Central memory CD4-positive, alpha-beta T cell (primary cell): Measurements from ENCODE around the gene VSX1.

Source experiments
- DNase-seq: peaks from one replicate; pipeline ENCODE4 v3.0.0; 2022

Gene VSX1

DNA sequence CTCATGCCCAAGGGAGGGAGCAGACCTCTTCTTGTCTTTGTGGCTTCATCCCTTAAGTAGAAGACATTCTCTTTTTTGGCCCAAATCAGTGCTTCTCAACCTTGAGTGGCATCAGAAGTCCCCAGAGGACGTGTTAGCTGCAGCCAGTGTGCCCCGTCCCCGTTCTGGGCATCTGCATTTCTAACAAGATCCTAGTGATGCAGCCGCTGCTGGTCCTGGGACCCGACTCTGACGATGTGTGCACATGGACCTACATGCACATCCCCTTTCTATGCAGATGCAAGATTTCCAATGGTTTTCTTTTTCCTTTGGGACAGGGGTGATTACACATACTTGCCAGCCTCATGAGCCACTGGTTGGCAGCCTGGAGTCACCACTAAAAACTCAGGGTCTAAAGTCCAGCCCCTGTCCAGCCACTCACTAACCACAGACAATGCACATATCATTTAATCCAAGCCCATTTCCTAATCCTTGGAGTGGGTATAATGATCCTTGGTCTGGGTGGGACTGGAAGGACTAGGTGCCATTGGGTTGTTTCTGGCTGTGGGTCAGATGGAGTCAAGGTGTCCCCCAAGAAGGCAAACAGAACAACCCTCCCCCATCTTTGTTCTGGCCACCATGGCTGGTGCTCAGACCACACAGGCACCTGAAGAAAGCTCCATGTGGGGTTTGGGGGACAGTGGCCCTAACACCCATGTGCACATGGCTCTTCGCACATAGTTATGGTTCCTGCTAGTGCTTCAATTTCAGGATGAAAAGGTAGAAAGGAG lies 30.4 kb downstream of the VSX1 start:
- no peak for DNase-seq

DNA sequence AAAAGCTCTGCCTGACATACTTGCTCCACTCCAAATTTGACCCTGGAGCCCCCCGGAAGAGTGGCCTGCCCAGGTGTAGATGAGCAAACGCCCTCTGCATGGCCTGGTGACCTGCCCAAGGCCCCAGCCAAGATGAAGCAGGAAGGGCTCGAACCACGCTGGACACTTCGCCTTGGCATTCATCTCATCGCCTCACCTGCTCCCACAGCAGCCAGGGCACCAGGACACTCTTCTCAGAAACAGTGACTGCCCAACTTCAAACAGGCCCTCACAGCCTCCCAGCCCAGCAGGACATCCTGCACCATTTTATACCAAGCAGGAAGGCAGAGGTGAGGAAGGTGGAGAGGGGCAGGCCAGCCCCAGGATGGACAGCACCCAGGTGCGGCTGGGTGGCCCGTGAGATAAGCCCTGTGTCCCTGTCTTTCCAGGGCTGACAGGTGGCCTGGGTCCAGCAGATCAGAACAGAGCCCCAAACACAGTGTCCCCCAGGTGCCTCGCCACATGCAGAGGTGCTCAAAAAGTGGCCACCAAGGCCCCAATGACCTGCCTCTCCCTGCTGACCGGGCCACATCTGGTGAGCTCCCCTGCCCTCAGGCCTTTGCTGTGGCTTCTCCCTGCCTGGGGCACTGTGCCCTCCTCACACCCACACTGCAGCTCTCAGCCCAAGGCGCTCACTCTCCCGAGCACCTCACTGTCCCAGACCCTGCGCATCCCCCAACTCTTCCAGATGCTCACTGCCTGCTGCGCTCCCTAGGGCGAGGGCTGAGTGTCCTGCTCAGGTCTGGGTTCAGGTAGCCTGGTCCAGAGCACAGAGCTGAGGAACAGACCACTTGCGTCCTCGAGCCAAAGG lies 31.2 kb downstream of the VSX1 start:
- DNase-seq, result no peak

DNA sequence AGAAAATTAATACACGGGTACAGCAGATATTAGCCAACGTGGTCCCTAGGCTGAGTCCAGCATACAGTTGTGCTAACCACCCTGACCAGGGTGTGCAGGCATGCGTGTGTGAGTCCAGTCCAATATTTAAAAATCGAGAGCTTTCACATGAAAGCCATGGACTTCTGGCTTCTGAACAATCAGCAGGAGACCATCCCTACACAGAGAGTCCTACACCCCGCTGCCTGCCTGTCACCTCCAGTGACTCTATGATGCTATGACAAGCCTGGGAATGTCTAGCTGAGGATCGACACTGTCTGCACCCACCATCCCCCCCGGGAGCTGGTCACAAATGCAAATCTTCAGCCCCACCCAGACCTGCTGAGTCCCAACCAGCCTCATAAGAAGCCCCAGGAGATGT lies 31.9 kb downstream of the VSX1 start:
- no peak for DNase-seq

DNA sequence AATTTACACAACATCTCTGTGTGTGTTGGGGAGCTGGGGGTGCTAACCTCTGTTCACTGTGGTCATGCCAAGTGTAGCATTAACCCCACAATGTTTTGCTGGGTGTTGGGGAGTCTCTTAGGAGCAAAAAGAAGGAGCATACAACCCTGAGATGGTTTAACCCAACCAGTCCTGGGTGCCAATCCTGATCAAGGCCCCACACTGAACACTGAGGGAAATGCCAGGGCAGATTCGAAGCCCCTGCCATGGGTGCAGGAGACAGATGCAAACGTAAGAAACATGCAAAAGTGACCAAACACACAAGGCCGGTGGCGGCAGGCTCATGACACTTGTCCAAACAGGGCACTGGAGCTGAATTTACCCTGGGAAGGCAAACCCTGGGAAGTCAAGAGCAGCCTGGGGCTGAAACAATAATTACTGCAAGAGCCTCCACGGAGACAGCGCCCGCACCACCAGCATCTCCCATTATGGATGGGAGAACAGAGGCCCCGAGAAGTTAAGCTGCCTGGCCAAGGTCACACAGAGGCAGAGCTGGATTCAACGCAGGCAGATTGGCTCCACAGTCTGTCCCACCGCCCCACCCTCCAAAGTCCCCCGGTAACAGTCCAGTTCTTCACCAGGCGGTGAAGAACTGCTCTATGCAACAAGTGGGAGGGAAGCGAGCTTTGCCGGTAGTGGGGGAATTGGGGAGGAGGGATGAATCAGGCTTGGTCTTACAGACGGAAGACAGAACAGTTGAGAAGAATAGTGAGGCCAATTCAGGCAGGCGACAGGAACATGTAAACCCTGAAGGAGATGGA lies 32.5 kb downstream of the VSX1 start:
- DNase-seq, result no peak

DNA sequence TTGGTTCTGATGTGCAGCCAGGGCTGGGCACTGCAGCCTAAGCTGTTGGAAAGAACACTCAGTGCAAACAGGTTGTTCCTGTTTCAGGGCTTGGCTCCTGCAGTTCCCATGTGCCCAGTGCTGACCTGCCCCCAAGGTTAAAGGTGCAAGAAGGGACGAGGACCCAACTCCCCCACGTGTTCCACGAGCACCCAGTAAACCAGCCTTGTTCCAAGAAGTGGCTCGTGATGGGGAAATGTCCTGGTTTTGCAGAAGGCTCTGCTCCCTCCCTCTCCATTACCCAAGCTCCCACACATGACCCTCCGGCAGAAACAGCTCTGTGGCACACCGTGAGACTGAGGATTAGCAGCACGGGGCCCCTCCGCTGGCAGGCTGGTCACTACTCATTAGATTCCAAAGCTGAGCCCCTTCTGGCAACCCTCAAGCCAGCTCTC lies 33.4 kb downstream of the VSX1 start:
- no peak for DNase-seq

DNA sequence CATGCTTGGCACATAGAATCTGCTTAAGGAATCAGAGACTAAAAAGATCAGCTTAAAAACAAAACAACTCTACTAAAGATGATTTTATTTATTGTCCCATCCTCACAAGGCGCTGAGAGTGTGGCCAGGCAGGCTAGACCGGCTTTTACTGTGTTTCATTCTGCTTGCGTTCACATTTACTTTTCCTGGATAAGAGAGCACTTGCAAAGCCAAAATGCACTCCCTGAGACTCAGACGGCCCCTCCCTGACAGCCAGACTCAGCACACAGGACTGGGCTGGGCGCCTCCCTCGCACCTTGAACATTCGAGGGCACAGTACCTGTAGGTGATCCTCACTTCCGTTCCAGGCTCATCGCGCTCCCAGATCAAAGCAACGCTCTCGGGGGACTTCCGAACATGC lies 34.2 kb downstream of the VSX1 start:
- peak; percentile 25 for DNase-seq

DNA sequence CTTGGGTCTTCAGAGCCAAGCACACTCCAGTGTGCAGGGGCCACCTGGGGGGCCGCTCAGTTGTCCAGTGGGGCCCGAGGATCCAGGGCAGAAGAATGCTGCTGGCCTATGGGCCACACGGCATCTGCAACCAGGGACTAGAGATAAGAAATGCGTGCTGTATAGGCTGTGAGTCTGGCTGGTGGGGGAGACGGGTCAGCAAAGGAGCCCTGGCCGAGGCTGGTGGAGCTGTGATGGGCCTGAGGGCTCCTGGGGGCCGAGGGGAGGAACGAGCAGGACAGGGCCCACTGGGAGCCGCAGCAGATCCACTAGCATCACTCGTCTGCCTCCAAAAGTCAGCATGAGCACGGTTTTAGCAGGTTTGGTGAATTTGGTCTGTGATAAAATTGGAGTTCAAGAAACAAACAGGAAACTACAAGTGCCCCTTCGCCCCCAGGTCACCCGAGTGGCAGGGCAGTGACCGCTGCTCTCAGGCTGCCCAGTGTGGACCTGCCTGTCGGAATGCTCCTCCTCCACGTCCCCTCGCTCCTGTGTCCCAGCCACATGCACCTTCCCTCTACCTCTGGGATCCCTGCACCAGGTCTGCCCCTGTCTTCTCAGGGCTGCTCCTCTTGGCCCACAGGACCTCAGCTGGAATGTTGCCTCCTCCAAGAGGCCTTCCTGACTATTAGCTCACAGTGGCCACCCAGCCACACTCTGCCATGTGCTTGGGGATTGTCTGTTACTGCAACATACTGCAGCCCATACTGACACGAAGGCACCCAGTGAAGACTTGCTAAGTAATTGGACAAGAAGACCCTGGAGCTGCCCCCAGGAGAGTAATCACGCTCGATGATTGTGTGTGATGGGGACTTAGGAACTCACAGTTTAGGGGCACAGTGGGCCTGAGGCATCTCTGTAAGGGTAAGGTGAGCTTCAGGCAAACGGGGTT lies 34.9 kb downstream of the VSX1 start:
- DNase-seq, result no peak

DNA sequence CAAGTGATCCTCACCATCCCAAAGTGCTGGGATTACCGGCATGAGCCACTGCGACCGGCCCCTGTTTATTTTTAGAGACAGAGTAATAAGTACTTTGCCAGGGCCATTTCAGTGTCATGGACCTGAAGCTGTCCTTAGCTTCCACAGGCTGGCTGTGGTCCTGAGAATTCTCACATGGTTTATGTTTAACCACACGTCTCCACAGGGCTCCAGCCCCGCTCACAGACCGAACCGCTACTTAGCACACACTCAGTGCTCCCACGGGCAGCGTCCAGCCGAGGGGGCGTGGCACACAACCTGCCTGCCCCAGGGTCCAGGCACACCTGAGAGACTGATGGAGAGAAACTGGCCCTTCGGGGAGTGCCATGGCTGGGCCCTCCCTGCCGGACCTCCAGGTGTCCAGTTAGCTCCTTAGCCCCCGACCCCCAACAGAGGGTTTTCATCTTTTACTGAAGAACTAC lies 35.7 kb downstream of the VSX1 start:
- no peak for DNase-seq

DNA sequence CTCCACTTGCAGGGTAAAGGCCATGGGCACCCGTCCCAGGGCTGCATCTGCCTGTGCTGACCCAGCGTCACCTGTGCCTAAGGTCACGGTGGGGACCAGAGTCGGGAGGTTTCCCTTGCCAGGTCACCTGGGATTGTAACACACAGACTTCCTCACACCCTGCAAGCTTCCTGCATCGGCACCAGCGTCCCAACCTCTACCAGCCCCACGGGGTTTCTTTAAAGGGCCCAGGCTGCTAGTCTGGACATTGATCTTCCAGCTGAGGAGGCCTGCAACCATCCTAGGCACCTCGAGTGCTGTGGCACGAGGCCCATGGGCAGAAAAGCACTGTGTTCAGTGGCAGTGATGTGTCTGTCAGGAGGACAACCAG lies 36.6 kb downstream of the VSX1 start:
- no peak for DNase-seq

DNA sequence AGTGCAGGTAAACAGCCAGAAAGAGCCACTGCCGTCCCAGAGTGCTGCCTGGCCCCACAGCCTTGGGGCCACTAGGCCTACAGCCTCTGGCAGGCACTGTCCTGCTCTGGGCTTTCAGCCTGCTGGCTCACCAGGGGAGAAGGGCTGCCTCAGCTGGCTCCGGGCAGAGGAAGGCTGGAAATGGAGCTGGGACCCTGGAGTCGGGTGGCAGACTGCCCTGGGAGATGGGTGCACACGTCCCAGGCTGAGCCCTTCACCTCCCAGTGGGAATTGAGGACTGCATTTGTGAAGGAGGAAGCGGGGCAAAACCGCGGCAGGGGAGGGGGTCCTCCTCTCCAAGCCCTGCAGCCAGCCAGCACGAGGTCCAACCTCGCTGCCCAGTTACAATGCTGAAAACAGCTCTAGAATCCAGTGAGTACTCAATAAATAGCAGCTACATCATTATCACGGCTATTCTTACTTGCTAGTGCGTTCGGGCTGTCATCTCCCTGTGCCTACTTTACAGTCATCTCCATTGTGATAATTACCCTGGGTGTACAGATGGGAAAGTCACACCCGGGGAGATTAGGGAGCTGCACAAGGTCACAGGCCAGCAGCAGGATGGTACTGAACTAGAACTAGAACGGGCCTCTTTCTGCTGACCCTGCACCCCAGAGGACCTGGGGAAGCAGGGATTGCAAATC lies 37.1 kb downstream of the VSX1 start:
- no peak for DNase-seq

DNA sequence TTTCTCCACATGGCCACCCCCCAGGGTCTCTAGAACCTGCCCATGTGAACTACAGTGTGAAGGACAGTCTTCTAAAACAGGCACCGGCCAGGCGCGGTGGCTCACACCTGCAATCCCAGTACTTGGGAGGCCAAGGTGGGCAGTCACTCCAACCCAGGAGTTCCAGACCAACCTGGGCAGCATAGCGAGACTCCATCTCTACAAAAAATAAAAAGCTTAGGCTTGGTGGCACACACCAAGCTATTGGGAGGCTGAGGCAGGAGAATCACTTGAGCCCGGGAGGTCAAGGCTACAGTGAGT lies 37.7 kb downstream of the VSX1 start:
- DNase-seq, result no peak

DNA sequence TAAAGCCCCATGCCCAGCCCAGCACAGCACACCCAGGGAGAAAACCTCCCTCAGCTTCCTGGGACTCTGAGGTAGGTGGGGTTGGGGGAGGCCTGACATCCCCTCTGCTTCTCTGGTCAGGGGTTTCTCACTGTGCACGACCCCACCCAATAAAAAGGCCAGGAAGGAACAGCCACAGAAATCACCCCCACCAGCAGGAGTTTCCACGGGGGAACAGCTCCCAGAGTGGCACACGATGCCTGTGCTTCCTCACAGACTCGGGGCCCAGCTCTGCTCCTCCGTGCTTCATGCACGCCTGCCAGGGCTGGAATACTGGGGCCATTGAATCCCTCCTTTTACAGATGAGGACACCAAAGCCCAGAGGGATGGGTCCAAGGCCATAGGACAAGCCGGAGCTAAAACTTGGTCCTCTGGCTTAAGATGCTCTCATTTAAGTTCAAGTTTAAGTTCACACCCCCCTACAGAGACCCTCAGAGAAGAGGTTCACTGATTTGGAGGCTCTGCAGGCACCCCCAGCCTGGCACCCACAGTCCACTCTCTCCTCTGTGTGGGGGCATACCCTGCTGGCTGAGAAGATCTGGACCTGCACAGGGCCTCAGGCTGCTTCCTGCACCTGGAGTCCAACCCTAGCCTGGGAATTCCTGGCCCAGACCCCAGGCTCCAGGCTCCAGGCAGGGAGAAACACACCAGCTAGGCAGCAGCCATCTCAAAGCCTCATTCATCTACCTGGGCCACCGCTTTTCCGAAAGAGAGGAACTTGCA lies 38.3 kb downstream of the VSX1 start:
- no peak for DNase-seq

DNA sequence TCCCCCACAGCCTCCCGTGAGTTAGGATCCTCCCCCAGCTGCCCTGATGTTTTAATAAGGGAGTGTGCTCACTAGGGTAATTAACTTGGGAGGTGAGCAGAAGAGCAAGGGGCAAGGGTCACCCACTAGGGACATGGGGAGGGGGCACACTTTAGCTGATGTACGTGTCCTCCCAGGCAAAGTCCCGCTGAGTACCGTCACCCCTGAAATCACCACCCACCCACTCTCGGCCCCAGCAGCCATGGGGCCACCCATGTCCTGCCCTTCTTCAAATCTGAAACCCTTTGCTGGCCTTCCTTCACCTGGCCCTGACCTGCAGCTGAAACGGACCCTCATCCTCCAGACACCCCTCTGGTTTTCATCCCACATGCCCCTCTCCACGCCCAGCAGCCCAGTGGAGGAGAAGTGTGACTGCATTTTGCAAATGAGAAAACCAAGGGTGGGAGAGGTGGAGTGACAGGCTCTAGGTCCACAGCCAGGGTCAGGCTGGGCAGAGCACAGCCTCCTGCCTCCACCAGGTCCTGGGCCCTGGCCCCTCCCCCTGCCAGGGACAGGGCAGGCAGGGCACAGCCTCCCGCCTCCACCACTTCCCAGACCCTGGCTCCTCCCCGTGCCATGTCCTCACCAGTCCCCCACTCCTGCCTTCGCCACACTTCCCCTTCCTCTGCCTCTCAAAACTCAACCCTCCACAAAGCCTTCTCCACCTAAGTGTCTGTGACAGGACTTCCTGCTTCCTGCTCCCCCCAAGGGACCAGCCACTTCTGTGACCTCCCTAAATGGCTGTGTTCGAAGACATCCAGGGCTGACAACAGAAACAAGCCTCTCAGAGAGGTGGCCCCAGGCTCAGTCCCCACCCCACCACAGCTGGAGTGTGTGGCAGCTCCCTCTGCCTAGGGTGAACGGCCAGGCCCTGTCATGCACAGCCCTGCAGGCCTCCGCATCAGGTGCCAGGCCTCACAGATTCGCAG lies 39.1 kb downstream of the VSX1 start:
- DNase-seq, result peak; percentile 53

DNA sequence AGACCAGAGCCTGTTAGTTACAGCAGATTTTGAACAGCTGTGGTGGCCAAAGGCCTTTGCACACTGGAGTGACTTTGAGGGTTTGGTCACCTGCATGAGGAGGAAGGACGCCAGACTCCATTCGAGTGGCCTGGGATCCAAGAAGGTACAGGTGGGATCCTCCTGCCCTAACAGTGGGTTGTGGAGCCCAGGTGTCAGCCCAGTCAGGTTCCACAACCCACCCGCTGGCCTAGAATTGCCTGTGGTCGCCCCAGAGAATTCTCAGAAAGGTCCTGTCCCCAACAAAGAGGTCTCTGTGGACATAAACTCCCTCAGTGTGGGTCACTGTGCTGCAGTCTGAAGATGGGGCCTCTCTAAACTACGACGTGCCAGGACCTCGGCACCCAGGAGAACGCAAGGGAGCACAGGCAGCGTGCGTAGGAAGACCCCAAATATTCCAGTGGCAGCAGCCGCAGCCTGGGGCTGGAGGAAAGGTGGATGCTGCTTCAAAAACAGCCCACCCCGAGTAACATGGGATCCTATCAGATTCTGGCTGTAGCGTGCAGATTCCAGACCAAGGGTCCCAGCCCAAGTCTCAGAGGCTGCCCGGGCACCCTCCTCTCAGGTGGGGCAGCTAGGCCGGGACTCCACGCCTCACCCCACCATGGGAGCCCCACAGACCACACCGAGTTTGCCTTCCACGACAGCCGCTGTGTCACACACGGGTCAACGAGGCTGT lies 40.0 kb downstream of the VSX1 start:
- DNase-seq, result no peak

DNA sequence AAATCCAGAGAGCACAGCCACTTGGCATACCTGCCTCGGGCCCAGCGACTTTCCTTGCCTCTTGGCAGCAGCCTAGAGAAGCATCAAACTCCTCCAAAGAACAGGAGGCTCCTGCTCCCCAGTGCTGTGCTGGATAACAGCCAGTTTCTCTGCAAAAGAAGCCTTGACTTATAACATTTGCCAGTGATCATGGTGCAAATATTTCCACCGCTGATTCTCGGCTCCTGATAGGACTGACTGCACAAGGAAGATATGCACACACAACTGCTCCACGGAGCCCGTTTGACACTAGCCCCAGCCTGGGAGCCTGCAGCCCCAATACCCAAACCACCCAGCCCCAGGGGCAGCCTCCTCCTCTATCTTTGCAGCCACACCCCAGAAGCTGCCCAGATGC lies 41.5 kb downstream of the VSX1 start:
- DNase-seq, result no peak

DNA sequence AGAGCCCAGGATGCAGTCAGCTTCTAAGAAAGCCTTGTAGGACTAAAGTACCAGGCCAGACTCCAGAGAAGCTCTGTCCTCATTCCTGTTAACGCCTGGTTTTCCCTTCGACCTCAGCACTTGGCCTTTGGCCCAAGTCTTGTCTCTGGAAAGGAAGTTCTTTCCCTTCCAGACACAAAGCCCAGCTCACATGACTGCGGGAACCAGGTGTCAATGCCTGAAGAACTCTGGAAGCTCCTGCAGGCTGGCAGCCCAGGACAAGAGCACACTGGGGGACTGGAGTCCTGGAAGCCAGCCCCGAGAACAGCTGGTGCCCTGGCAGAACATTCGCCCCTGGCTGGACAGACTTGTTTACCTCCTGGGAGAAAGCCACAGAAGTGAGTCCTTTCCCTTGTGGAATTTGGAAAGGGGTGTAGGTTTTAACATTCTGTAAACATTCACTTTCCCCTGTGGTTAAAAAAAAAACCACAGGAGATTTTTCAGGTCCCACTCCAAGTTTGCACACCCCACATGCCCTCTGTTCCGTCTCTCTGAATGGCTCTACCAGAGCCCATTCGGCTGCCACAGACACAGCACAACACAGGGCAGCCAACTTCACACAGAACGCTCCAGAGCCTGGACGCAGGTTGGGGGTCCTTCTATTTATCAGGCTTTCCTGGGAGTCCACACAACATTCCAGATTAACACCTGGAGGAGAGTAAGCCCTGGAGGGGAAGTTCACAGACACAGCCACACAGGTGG lies 42.1 kb downstream of the VSX1 start:
- DNase-seq, result no peak

DNA sequence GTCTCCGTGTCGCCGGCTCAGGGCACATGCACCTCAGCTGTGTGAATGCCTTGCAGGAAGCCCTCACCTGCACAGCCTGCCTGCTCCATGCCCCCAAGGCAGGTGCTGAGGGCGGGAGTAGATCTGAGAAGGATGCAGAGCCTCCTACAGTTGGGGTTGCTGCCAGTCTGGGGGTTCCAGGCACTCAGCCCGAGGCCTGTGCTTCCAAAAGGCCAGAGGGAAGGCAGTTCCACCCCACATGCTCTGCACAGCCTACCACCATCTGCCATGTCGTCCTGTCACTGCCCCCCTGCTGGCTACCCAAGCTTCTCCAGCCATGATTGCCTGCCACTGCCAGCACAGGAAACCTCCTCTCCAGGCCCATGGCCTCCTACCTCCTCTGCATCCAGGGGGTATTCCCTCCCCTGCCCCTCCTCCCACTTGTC lies 43.3 kb downstream of the VSX1 start:
- no peak for DNase-seq

DNA sequence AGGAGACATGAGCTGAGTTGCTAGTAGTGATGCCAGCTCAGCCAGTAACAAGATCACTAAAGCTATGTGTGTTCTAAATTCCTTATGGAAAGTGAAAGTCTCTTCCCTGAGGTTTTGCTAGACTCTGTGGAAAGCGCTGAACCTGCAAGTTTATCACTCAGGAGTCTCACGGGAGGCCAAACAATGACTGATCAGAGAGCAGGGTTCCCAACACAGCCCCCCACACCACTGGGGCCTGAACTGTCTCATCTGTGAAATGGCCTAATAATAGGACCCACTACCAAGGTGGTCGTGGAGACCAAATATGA lies 43.9 kb downstream of the VSX1 start:
- no peak for DNase-seq
